Endothelial cell of umbilical vein (primary cell): Measurements from ENCODE around the gene CKS1B. TPM values are rescaled to one million over a fixed set of nuclear protein-coding genes. Genes with fewer than 3 reads are reported as not detected.
A peak's percentile ranks its signal among the peaks of the same experiment; 100 is the strongest.

ENCODE experiments used
- BruUV-seq: library from RNA; stranded (reverse); fragments of 400-500 nt; replicated peaks from 2 replicates; lab custom pipeline; 2021; lab: Mats Ljungman, UMichigan
- CTCF ChIA-PET: fragments of 300-600, 350-600 bp; sonication (Branson Sonifier 250); formaldehyde crosslinking; loops from one replicate; lab custom pipeline; 2021; ENCODE audit warnings: antibody characterized with exemption, inconsistent platforms; lab: Charles Lee
- POLR2A ChIA-PET: fragments of 300-600, 350-600 bp; sonication (Branson Sonifier 250); formaldehyde crosslinking; loops from one replicate; lab custom pipeline; 2021; ENCODE audit warnings: antibody characterized with exemption, inconsistent platforms; lab: Charles Lee
- DNase-seq: peaks from one replicate; pipeline ENCODE4 v3.0.0-alpha.2; 2011; ENCODE audit warnings: low read depth, low spot score
- FAIRE-seq: peaks from 2 replicates; lab custom pipeline; 2011; peaks lifted over from hg19 to GRCh38; lab: Jason Lieb, UNC
- H2AFZ ChIP-seq: 2 replicates; pipeline ENCODE4 v1.6.0; 2012; ENCODE audit warnings: low read depth, low read length, control low read depth, inconsistent platforms
- H3K27ac ChIP-seq: 2 replicates; pipeline ENCODE4 v1.5.1; 2011; ENCODE audit warnings: low read depth, mild to moderate bottlenecking, control low read depth, low read length, moderate library complexity; ENCODE audit not compliant: insufficient read depth
- H3K27me3 ChIP-seq, 2 experiments: 2 replicates each; pipeline versions ENCODE4 v1.6.0 to v1.6.1; 2011; ENCODE audit warnings: low read length in 2 of 2, mixed read lengths in 1 of 2; ENCODE audit not compliant: control insufficient read depth in 2 of 2, insufficient read depth in 2 of 2
- H3K36me3 ChIP-seq, 2 experiments: 2 replicates in 1 of 2; 3 replicates in 1 of 2; pipeline ENCODE4 v1.5.1; 2011; ENCODE audit warnings: low read length in 2 of 2, mild to moderate bottlenecking in 1 of 2, moderate library complexity in 1 of 2; ENCODE audit not compliant: control insufficient read depth in 2 of 2, insufficient read depth in 2 of 2; ENCODE audit errors: extremely low read depth in 1 of 2
- H3K4me1 ChIP-seq: 3 replicates; pipeline ENCODE4 v1.5.1; 2011; ENCODE audit warnings: mild to moderate bottlenecking, low read length; ENCODE audit not compliant: control insufficient read depth, insufficient read depth; ENCODE audit errors: extremely low read depth
- H3K4me2 ChIP-seq: 2 replicates; pipeline ENCODE4 v1.6.1; 2011; ENCODE audit warnings: low read length, control low read depth, mixed read lengths; ENCODE audit not compliant: insufficient read depth
- H3K4me3 ChIP-seq, 3 experiments: fragments of 200-600 bp in 1 of 3; sonication (generic), shearing (Covaris generic) in 1 of 3; replicated peaks in 1 of 3; 2 replicates each; pipeline ENCODE4 v1.5.1; 2011 to 2016; ENCODE audit warnings: control low read depth in 3 of 3, low read length in 3 of 3, mild to moderate bottlenecking in 2 of 3, inconsistent platforms in 1 of 3, low read depth in 1 of 3, moderate library complexity in 1 of 3; ENCODE audit not compliant: insufficient read depth in 1 of 3
- H3K79me2 ChIP-seq: 2 replicates; pipeline ENCODE4 v1.6.0; 2012; ENCODE audit warnings: low read length, inconsistent platforms; ENCODE audit not compliant: control insufficient read depth, insufficient read depth
- H3K9ac ChIP-seq: replicated peaks from 2 replicates; pipeline ENCODE3; 2011; ENCODE audit warnings: low read length, control low read depth; ENCODE audit not compliant: insufficient read depth; ENCODE audit errors: extremely low read depth
- H3K9me1 ChIP-seq: replicated peaks from 3 replicates; pipeline ENCODE4 v1.6.0; 2011; ENCODE audit warnings: mild to moderate bottlenecking, low read length; ENCODE audit not compliant: control insufficient read depth, insufficient read depth; ENCODE audit errors: extremely low read depth
- H3K9me3 ChIP-seq: replicated peaks from 2 replicates; pipeline ENCODE4 v1.5.1; 2012; ENCODE audit warnings: low read length, inconsistent platforms; ENCODE audit not compliant: control insufficient read depth, insufficient read depth
- H4K20me1 ChIP-seq: replicated peaks from 2 replicates; pipeline ENCODE3; 2011; ENCODE audit warnings: mild to moderate bottlenecking, low read length; ENCODE audit not compliant: control insufficient read depth, insufficient read depth; ENCODE audit errors: extremely low read depth
- CTCF ChIP-seq, 2 donors: IDR thresholded peaks; 1 replicate in 1 of 2; 2 replicates in 1 of 2; pipeline ENCODE4 v1.5.1; 2011; ENCODE audit warnings: low read length in 2 of 2, mild to moderate bottlenecking in 2 of 2, moderate library complexity in 2 of 2, control low read depth in 1 of 2, inconsistent platforms in 1 of 2, low read depth in 1 of 2; ENCODE audit not compliant: insufficient read depth in 1 of 2; ENCODE audit errors: extremely low read depth in 1 of 2
- JUN ChIP-seq: IDR thresholded peaks from 2 replicates; pipeline ENCODE4 v1.6.1; 2011; ENCODE audit warnings: borderline replicate concordance, low read depth; ENCODE audit not compliant: insufficient read length, insufficient read depth
- MAX ChIP-seq: IDR thresholded peaks from 2 replicates; pipeline ENCODE4 v1.6.1; 2011; ENCODE audit not compliant: insufficient read depth, insufficient read length
- POLR2A ChIP-seq: IDR thresholded peaks from 2 replicates; pipeline ENCODE4 v1.6.1; 2012; ENCODE audit warnings: low read depth, mild to moderate bottlenecking, control low read depth, low read length
- POLR2AphosphoS5 ChIP-seq: IDR thresholded peaks from 2 replicates; pipeline ENCODE4 v1.6.1; 2012; ENCODE audit warnings: low read depth, mild to moderate bottlenecking, control low read depth, low read length, moderate library complexity; ENCODE audit not compliant: insufficient read depth
- dilution Hi-C: fragments of 300-500 bp; cut with MboI; formaldehyde crosslinking; loops from one replicate; pipeline ENCODE4 v1.15.0; 2019; ENCODE audit warnings: low sequenced_read_pairs; ENCODE audit not compliant: extremely low pct_ligation_motif_present
- intact Hi-C: fragments of 100-400 bp; cut with micrococcal nuclease; formaldehyde crosslinking; loops from one replicate; pipeline ENCODE4 v1.10.0; 2022
- polyA plus RNA-seq, 4 experiments: library from polyadenylated mRNA; depleted of rRNA in 3 of 4; stranded (reverse) in 3 of 4; unstranded in 1 of 4; fragments of >200 nt; gene quantifications; 2 replicates each; pipeline versions ENCODE4 v1.2.1 to v1.2.3, GENCODE V29; 2011 to 2012; ENCODE audit warnings: missing spikeins in 1 of 4
- total RNA-seq: library from RNA; stranded (reverse); gene quantifications from 2 replicates; pipeline ENCODE4 v1.2.3, GENCODE V29; 2021

Gene CKS1B
- total and polyA plus RNA-seq, 2 donors (not counting 3 experiments of a cell fraction or from before 2014, with no cell fraction given) = 126 to 280 TPM

- no peak overlapping the region for H2AFZ ChIP-seq
- no peaks in the 10 kb centered on the region for H3K9me3 ChIP-seq
- no peak for FAIRE-seq
- no peaks in the 10 kb centered on the region for H3K9me1 ChIP-seq
- peak; percentile 98 for DNase-seq
- peak overlapping the region; percentile 80 for H3K4me2 ChIP-seq
- H3K4me1 ChIP-seq = peaks cover 43% of the 10 kb centered on the region
- intact Hi-C loops = loop anchor here (1.0 to 10.0 kb wide), 8 partner anchors 10 to 489 kb away; partner anchors contain the start of genes EFNA1, FLAD1, PYGO2 and ZBTB7B
- peaks cover 57% of the 10 kb centered on the region for H3K79me2 ChIP-seq
- POLR2A ChIA-PET = interaction anchor here (0.7 to 2.7 kb wide), 10 partner anchors 9 to 369 kb away, joined by 3 to 24 read pairs (median 5); partner anchors contain the start of genes FLAD1, LENEP, PBXIP1 and PYGO2
- peak overlapping the region; percentile 4 to 64 (median 62) for H3K4me3 ChIP-seq
- TSS peak; percentile 32 for BruUV-seq
- H3K27ac ChIP-seq = peak overlapping the region; percentile 99
- H3K9ac ChIP-seq = peak overlapping the region; percentile 92
- H3K27me3 ChIP-seq = no peaks in the 10 kb centered on the region
- dilution Hi-C loops = no loop called here
- no peaks in the 10 kb centered on the region for H4K20me1 ChIP-seq
- H3K36me3 ChIP-seq = no peaks in the 10 kb centered on the region
- CTCF ChIA-PET = interaction anchor here (0.7 to 8.5 kb wide), 12 partner anchors 10 to 111 kb away, joined by 3 to 81 read pairs (median 8); partner anchors contain the start of genes FLAD1, LENEP, PBXIP1 and PYGO2
- TF ChIP-seq MAX (no peak), POLR2A (peak; percentile 76), CTCF (IDR thresholded peaks at IDR 0.05; ENCODE audit: extremely low read depth in 1 of 2, insufficient read depth in 1 of 2, low read depth in 1 of 2, low read length in 2 of 2) (peak in 1 of 2 donors; percentile 4), POLR2AphosphoS5 (peak; percentile 13), JUN (no peak)
These were observed 958 bp upstream of the CKS1B start for GRCh38 chr1:154973344-154974101.
